GM21825 (cell line): Measurements from ENCODE around the gene AKR1A1.

Source experiments
- ATAC-seq: cut with Tn5 transposase; IDR thresholded peaks from one replicate; pipeline ENCODE4 v1.9.1; 2021; ENCODE audit warnings: mild to moderate bottlenecking, moderate library complexity; ENCODE audit not compliant: unreplicated experiment

AKR1A1 gene

GRCh38 chr1:45612941-45613579, 62.4 kb downstream of the AKR1A1 start:
- ATAC-seq, result no peak

- no peak for ATAC-seq
These were observed 65.3 kb downstream of the AKR1A1 start for GRCh38 chr1:45615885-45616284.

- ATAC-seq, result no peak
These were observed 67.0 kb downstream of the AKR1A1 start for GRCh38 chr1:45617618-45618017.

- ATAC-seq, result no peak
These were observed 68.7 kb downstream of the AKR1A1 start for GRCh38 chr1:45619149-45619921.
